IPS-20b (cell line): ENCODE data around the gene FRS2.
"Not testable (repeated sequence)": the region's sequence is repeated elsewhere in the genome, so short reads cannot be mapped to it uniquely, and the experiment has no call there.

Experiments used
- H3K27ac ChIP-seq: one replicate; pipeline ENCODE4 v1.5.1; 2013; ENCODE audit warnings: low read length
- H3K27me3 ChIP-seq: 2 replicates; pipeline ENCODE4 v1.6.1; 2013; ENCODE audit warnings: mild to moderate bottlenecking, low read length, inconsistent platforms; ENCODE audit not compliant: insufficient read depth
- H3K36me3 ChIP-seq: 2 replicates; pipeline ENCODE4 v1.6.1; 2013; ENCODE audit warnings: low read depth, mild to moderate bottlenecking, inconsistent platforms, low read length, moderate library complexity; ENCODE audit not compliant: insufficient read depth
- H3K4me1 ChIP-seq: 2 replicates; pipeline ENCODE4 v1.6.1; 2013; ENCODE audit warnings: mild to moderate bottlenecking, control low read depth, inconsistent platforms, low read length, moderate library complexity; ENCODE audit not compliant: insufficient read depth
- H3K4me3 ChIP-seq: 2 replicates; pipeline ENCODE4 v1.5.1; 2013; ENCODE audit warnings: mild to moderate bottlenecking, low read length, inconsistent platforms
- H3K9ac ChIP-seq: 2 replicates; pipeline ENCODE4 v1.6.1; 2013; ENCODE audit warnings: low read depth, mild to moderate bottlenecking, inconsistent platforms, low read length, moderate library complexity
- H3K9me3 ChIP-seq: 2 replicates; pipeline ENCODE4 v1.6.1; 2013; ENCODE audit warnings: mild to moderate bottlenecking, low read depth, low read length, inconsistent platforms; ENCODE audit not compliant: insufficient read depth

FRS2 gene

DNA sequence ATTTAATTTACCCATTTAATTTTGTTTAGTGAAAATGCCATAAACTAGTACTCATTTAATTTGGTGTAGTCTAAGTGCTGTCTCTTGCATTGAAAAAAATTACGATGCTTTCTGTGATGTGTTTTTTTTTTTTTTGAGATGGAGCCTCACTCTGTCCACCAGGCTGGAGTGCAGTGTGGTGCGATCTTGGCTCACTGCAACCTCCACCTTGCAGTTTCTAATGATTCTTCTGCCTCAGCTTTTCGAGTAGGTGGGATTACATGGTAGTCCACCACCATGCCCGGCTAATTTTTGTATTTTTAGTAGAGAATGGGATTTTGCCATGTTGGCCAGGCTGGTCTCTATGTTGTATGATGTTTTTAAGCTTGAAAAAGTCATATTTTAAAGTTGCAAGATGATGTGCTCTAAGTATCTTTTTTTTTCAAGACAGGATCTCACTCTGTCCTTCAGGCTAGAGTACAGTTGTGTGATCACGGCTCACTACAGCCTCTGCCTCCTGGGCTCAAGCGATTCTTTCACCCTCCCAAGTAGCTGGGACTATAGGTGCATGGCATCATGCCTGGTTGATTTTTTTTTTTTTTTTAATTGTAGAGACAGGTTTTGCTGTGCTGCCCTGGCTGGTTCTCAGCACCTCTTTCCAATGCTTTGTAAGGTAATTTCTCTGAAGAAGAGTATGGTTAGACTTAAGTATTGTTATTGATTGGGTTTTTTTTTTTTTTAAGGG lies 131.9 kb downstream of the FRS2 start:
- peaks cover 65% of the 10 kb centered on the region for H3K36me3 ChIP-seq
- no peak overlapping the region for H3K4me3 ChIP-seq
- H3K9me3 ChIP-seq: no peaks in the 10 kb centered on the region
- H3K4me1 ChIP-seq: no peaks in the 10 kb centered on the region
- H3K27me3 ChIP-seq: no peaks in the 10 kb centered on the region
- H3K9ac ChIP-seq: no peak overlapping the region
- H3K27ac ChIP-seq: no peak overlapping the region

DNA sequence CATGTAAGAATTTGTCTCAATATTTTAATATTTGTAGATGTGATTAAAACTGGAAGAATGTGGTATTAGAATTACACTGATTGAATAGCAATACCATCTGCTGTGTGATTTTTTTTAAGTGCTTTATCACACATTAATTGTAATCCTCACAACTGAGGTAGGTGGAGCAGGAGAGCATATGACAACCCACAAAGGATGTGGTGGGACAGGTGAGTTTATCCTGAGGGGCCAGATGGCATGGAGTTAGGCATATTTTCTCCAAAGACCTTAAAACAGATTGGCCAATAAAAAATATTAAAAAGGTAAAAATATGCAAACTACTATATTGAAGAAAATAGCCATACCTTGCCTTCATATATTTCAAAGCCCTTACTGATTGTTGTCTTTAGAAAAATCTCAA lies 132.8 kb downstream of the FRS2 start:
- no peak overlapping the region for H3K4me3 ChIP-seq
- H3K4me1 ChIP-seq: no peaks in the 10 kb centered on the region
- no peak overlapping the region for H3K27ac ChIP-seq
- H3K36me3 ChIP-seq: peaks cover 56% of the 10 kb centered on the region
- H3K9me3 ChIP-seq: no peaks in the 10 kb centered on the region
- no peaks in the 10 kb centered on the region for H3K27me3 ChIP-seq
- no peak overlapping the region for H3K9ac ChIP-seq

DNA sequence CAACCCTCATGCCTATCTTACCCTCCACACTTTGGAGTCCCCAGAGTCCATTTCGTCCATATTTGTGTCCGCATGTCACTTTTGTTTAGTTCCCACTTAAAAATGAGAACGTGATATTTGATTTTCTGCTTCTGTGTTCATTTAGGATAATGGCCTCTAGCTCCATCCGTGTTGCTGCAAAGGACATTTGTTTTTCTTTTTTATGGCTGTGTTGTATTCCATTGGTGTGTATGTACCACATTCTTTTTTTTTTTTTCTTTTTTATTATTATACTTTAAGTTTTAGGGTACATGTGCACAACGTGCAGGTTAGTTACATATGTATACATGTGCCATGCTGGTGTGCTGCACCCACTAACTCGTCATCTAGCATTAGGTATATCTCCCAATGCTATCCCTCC lies 133.4 kb downstream of the FRS2 start:
- not testable (repeated sequence) for H3K9me3 ChIP-seq, H3K9ac ChIP-seq, H3K4me3 ChIP-seq, H3K27me3 ChIP-seq, H3K27ac ChIP-seq, H3K4me1 ChIP-seq
- peaks cover 50% of the 10 kb centered on the region for H3K36me3 ChIP-seq

DNA sequence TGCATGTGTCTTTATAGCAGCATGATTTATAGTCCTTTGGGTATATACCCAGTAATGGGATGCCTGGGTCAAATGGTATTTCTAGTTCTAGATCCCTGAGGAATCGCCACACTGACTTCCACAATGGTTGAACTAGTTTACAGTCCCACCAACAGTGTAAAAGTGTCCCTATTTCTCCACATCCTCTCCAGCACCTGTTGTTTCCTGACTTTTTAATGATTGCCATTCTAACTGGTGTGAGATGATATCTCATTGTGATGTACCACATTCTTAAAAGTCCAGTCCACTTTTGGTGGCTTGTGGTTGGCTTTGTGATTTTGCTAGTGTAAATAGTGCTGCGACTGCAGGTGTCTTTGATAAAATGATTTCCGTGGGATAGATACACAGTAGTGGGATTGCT lies 134.1 kb downstream of the FRS2 start:
- H3K36me3 ChIP-seq: peaks cover 43% of the 10 kb centered on the region
- not testable (repeated sequence) for H3K27ac ChIP-seq, H3K4me3 ChIP-seq, H3K27me3 ChIP-seq, H3K9me3 ChIP-seq, H3K4me1 ChIP-seq, H3K9ac ChIP-seq

DNA sequence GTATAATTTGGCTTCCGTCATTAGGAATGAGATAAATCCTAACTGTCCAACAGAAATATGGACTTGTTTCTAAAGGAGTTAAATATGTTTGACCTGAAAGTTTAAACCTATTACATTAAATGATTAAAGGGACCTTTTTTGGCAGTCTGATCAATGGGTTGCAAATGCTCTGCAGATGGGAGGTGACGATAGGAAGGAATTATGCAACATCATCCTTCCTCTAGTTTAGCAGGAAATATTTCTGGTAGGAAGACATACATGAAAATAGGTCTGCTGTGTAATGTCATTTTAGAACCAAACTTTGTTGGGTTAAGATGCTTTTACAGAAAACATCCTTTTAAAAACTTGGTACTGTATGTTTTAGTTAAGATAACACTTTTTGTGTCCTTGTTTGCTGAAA lies 137.9 kb downstream of the FRS2 start:
- Histone ChIP-seq H3K27ac (no peak overlapping the region), H3K36me3 (peaks cover 5% of the 10 kb centered on the region), H3K9ac (no peak overlapping the region), H3K4me3 (no peak overlapping the region), H3K4me1 (no peaks in the 10 kb centered on the region), H3K27me3 (no peaks in the 10 kb centered on the region), H3K9me3 (no peaks in the 10 kb centered on the region)

DNA sequence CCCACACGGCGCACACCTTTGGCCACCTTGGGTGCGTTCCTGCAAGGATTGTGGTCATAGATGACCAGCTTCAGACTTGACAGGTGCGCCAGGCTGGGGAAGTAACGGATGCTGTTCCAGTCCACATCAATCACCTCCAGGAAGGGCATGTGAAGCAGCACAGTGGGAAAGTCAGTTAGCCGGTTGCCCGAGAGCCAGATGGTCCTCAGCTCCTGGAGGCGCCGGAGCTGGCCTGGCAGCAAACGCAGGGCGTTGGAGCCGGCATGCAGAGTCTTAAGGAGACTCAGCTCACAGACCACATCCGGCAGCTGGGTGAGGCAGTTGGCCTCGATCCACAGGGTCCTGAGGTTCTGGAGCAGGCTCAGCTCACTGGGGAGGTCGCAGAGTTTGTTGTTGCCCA lies 139.9 kb downstream of the FRS2 start:
- Histone ChIP-seq H3K4me3 (no peak overlapping the region), H3K4me1 (no peaks in the 10 kb centered on the region), H3K9me3 (no peaks in the 10 kb centered on the region), H3K36me3 (no peaks in the 10 kb centered on the region), H3K27ac (no peak overlapping the region), H3K9ac (no peak overlapping the region), H3K27me3 (no peaks in the 10 kb centered on the region)

DNA sequence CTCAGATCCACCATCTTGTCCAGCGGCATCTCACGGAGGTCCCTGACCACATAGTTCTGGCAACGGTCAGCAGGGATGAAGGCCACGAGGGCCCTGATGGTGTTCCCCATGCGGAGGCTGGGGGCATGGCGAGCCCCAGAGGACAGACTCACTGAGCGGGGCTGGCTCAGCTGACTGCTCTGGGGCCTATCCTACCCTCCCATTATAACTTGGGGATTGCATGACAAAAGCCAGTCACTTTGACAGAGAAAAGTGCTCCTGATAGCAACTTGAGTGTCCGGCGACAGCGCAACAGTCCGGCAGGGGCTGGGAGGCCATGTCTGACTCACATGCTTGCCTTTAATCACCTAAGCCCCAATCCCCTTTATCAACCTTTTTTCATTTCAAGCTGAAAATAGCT lies 140.5 kb downstream of the FRS2 start, which contains the start of gene LRRC10:
TSS of gene LRRC10 (minus strand) at position 179 of the 400 bp plus-strand sequence. CDS start at position 110, 69 bp downstream.
- no peak within 1 kb of the TSS for H3K9ac ChIP-seq
- H3K27ac ChIP-seq: no peak within 1 kb of the TSS
- no peaks in the 10 kb centered on the region for H3K4me1 ChIP-seq
- H3K36me3 ChIP-seq: no peaks in the 10 kb centered on the region
- no peak within 1 kb of the TSS for H3K4me3 ChIP-seq
- no peaks in the 10 kb centered on the region for H3K9me3 ChIP-seq
- no peaks in the 10 kb centered on the region for H3K27me3 ChIP-seq

DNA sequence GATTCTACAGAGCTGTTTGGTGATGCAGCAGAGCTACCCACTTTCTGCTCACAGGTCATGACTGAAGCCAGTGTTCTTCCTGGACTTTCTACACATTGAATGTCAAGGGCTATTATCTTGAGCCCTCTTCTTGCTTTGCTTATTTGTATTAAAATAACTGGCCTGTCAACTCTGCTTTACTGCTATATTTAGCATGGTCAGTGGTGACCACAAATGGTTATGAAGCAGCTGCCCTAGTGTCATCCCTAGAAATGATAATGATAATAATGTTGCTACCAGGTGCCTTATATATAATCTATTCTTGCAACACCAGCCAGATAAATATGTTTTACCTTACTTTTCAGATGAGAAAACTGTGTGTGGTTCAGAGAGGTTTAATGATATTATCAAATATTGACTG lies 143.2 kb downstream of the FRS2 start:
- Histone ChIP-seq H3K36me3 (no peaks in the 10 kb centered on the region), H3K4me3 (no peak overlapping the region), H3K9me3 (no peaks in the 10 kb centered on the region), H3K4me1 (no peaks in the 10 kb centered on the region), H3K27ac (no peak overlapping the region), H3K9ac (no peak overlapping the region), H3K27me3 (no peaks in the 10 kb centered on the region)

DNA sequence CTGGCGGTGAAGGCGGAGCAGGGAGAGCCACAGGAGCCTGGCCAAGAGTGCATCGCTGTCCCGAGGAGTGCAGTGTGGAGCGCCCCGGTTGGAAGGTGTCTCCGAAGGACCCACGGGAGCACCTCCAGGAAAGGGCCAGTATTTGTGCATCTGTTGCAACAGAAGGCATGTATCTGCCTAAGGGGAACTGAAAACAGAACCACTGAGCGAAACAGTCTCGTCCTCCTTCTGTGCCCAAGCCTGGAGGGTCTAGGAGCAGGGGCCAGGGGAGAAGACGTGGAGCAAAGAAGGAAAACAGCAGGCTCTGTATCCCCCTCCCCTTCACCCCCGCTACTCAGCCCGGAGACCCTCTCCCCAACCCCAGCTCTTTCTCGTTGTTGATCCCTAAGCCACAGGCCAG lies 145.8 kb downstream of the FRS2 start:
- no peaks in the 10 kb centered on the region for H3K4me1 ChIP-seq
- H3K27ac ChIP-seq: no peak overlapping the region

DNA sequence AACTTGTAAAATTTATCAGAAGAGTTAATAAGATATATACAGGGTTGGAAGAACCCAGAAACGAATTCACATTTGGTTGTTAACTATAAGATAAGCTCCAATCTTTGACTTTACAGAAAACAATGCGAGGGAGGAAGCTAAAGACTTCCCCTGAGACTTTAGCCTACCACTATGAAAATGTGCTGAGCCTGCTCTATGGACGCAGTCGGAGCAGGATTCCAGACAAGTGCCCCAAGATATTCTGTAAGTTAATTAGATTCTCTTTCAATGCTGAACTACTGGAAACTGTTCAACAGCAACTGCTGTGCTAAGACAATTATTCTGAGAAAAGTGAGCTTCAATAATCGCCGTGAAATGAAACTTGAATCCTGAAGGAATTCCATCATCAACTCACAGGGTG lies 148.9 kb downstream of the FRS2 start:
- no peaks in the 10 kb centered on the region for H3K9me3 ChIP-seq
- no peak overlapping the region for H3K4me3 ChIP-seq
- H3K27ac ChIP-seq: no peak overlapping the region
- H3K36me3 ChIP-seq: no peaks in the 10 kb centered on the region
- no peak overlapping the region for H3K9ac ChIP-seq
- no peaks in the 10 kb centered on the region for H3K27me3 ChIP-seq
- H3K4me1 ChIP-seq: no peaks in the 10 kb centered on the region

More for the DNA sequence above, 145.8 kb downstream of the FRS2 start:
- Histone ChIP-seq H3K27me3 (no peaks in the 10 kb centered on the region), H3K9ac (no peak overlapping the region), H3K36me3 (no peaks in the 10 kb centered on the region), H3K4me3 (no peak overlapping the region), H3K9me3 (no peaks in the 10 kb centered on the region)

DNA sequence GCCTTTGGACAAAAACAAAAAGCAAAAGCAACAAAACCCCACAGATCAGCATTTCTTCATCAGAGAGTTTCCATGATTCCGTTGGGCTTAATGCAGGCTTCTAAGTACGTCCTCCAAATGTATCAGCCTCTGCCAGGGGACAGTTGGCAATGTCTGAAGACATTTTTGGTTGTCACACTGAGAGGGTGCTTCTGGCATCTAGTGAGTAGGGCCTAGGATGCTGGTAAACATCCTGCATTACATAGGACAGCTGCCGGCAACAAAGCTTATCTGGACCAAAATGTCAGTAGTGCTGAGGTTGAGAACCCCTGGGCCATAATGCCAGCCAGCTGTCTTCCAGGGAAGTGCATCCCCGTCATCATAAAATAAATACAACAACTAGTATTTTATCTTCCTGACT lies 149.9 kb downstream of the FRS2 start:
- Histone ChIP-seq H3K27ac (no peak overlapping the region), H3K27me3 (no peaks in the 10 kb centered on the region), H3K4me3 (no peak overlapping the region), H3K9me3 (no peaks in the 10 kb centered on the region), H3K36me3 (no peaks in the 10 kb centered on the region), H3K9ac (no peak overlapping the region), H3K4me1 (no peaks in the 10 kb centered on the region)

DNA sequence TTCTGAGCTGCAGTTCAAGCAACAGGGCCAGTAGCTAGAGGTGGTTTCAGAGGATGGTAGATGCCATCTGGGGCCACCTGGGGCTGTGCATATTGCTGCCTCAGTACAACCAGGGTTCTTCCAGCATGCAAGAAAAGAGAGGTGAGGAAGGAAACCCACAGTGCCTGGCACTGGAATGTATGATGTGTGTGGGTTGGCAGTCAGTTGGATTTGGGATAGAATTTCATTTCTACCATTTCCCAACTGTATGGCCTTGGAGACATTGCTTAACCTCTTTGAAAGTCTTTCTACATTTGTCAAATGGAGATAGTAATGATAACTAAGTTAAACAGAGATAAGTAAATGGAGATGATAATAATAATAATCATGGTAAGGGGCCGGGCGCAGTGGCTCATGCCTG lies 150.7 kb downstream of the FRS2 start:
- no peak overlapping the region for H3K9ac ChIP-seq
- no peaks in the 10 kb centered on the region for H3K4me1 ChIP-seq
- H3K36me3 ChIP-seq: no peaks in the 10 kb centered on the region
- H3K4me3 ChIP-seq: no peak overlapping the region
- H3K27me3 ChIP-seq: no peaks in the 10 kb centered on the region
- no peaks in the 10 kb centered on the region for H3K9me3 ChIP-seq
- H3K27ac ChIP-seq: no peak overlapping the region
